Esophagus mucosa (tissue), 1 donor: ENCODE measurements around the gene MORN5. TPM values are rescaled to one million over a fixed set of nuclear protein-coding genes. Genes with fewer than 3 reads are reported as not detected.
A peak's percentile ranks its signal among the peaks of the same experiment; 100 is the strongest.

ENCODE experiments used
- ATAC-seq: fragments of 200-7000 bp; cut with Tn5 transposase; one replicate; pipeline ENCODE4 v1.9.1; 2020
- total RNA-seq: library from RNA; stranded (reverse); gene quantifications from one replicate; pipeline ENCODE4 v1.2.4, GENCODE V29; 2023
- donor health status: DM: yes; HTN: yes; CAD: no.

MORN5 gene
- total RNA-seq, 1 donor from 2014 or later: not detected

DNA sequence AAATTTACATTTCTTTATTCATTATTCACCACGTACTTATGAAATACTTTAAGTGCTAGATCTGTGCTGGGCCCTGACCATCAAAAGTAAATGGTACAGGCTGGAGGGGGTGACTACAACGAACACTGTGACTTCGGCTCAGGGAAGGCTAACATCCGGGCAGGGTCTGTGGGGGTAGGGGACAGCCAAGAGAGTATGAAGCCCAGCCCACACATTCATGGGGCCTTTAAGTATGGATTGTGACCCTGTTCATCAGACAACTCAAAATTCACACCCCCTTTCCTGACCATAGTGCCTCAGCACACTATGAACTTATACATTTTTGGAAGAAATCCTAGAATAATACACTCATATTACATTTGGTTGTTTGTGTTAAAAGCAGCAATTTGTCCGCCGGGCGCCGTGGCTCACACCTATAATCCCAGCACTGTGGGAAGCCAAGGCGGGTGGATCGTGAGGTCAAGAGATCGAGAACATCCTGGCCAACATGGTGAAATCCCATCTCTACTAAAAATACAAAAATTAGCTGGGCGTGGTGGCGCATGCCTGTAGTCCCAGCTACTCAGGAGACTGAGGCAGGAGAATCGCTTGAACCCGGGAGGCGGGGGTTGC, 33.3 kb downstream of the MORN5 start:
- ATAC-seq: no peak

- no peak for ATAC-seq
These were observed 33.9 kb downstream of the MORN5 start for GRCh38 chr9:122193651-122194050.

DNA sequence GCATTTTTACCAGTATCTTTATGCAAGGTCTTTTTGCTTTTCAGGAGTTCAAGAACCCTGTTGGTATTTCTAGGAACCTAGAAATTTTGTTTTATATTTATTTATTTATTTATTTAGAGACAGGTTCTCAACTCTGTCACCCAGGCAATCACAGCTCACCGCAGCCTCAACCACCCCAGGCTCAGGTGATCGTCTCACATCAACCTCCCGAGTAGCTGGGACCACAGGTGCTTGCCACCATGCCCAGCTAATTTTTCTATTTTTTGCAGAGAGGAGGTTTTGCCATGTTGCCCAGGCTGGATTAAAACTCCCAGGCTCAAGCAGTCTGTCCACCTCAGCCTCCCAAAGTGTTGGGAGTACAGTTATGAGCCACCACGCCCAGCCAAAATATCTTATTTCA, 36.2 kb downstream of the MORN5 start:
- ATAC-seq: no peak

- ATAC-seq: no peak
These were observed 37.7 kb downstream of the MORN5 start for GRCh38 chr9:122197426-122197825.

- no peak for ATAC-seq
These were observed 38.2 kb downstream of the MORN5 start for GRCh38 chr9:122197882-122198281.

GRCh38 chr9:122200960-122201595, 41.4 kb downstream of the MORN5 start:
- no peak for ATAC-seq

DNA sequence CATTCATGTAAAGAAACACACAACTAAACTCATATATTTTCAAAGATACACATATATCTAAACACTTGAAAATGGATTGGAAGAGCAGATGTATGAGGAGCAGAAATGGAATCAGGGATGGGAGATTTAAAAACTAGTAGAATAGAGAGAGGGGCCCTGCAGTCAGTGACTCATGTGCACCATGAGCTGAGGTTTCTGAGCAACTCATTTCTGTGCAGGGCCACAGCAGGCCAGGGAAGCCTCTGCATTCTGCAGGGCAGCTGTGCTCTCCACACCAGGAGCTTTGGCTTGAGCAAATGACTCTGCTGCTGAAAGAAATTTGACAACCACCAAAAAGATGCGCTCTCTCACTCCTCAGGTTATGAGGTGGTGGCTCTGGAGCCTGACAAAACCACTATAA, 41.9 kb downstream of the MORN5 start:
- no peak for ATAC-seq

DNA sequence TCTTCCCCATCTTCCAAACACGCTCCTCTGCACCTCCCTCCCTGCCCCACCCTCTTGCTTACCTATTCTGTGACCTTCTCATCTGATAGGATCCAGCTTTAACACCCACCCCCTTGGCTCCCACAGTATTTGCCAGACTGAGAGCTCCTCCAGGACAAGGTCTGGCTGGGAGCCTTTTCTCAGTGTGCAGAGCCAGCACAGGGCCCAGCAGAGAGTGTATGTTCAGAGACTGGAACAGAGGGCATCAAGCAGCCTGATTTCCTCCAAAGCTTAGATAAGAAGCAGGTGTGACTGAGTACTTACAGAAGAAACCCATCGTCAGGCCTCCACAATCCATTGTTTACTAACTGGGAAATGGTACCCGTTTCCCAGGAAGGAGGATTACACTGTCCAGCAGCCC, 42.4 kb downstream of the MORN5 start:
- no peak for ATAC-seq

GRCh38 chr9:122204055-122204454, 44.3 kb downstream of the MORN5 start:
- no peak for ATAC-seq

DNA sequence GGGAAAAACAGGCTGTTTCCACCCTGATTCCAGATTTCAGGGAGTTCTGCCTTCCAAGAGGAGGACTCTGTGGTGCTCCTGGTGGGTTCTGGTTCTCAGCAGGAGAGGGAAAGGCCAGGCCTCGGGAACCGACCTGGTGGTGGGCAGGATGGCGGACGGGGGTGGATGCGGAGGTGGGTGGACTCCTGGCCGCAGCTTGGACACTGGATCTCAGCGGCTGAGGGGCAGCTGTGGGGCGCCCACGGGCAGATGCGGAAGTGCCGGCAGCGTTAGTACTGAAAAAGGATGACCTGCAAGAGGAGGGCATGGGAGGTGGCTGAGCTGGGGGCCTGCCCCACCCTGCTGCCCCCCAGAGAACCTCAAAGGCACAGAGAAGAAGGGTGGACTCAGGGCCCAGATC, 44.8 kb downstream of the MORN5 start:
- ATAC-seq: no peak

GRCh38 chr9:122205176-122205575, 45.5 kb downstream of the MORN5 start:
- ATAC-seq: no peak

- ATAC-seq: no peak
These were observed 46.7 kb downstream of the MORN5 start for GRCh38 chr9:122206118-122207046.

- ATAC-seq: no peak
These were observed 47.4 kb downstream of the MORN5 start for GRCh38 chr9:122207096-122207495.

DNA sequence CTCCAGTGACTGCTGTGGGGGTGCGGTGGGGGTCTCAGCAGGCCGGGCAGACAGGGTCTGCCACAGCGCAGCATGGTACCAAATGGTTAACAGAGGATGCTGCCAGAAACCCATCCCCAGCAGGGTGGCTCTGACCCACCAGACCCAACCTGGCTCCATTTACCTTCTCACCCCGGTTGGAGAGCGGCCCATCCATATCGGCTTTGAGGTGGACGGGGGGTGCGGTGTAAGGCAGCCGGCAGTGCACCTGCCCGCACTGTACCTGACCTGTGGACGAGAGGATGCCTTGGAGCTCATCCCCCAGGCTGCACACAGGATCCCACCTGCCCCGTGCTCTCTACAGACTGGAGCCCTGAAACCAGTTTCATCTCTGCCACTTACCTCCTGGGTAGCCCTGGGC, 49.7 kb downstream of the MORN5 start:
- no peak for ATAC-seq

DNA sequence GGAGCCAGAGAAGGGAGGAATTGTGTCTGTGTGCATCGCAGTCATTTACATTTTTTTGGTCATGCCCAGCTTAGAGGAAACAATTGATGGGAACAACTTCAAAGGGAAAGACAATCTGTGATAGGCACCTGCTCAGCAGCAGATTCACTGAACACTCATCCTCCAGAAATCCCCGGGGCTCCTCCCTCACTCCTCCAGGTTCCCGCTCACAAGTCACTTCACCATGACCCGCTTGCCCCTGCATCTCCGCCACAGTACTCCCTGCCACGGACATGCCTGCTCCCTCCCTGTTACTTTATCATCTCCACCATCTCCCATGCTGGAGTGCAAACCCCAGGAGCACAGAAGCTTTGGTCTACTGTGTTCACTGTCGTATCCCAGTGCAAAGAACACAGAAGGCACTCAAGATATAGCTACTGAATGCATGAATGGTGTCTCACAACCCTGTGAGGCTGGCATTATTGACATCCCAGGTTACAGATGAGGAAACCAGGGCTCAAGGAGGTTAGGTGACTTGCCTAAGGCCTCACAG, 52.8 kb downstream of the MORN5 start:
- ATAC-seq: no peak

- ATAC-seq: no peak
These were observed 53.4 kb downstream of the MORN5 start for GRCh38 chr9:122213102-122213588.

DNA sequence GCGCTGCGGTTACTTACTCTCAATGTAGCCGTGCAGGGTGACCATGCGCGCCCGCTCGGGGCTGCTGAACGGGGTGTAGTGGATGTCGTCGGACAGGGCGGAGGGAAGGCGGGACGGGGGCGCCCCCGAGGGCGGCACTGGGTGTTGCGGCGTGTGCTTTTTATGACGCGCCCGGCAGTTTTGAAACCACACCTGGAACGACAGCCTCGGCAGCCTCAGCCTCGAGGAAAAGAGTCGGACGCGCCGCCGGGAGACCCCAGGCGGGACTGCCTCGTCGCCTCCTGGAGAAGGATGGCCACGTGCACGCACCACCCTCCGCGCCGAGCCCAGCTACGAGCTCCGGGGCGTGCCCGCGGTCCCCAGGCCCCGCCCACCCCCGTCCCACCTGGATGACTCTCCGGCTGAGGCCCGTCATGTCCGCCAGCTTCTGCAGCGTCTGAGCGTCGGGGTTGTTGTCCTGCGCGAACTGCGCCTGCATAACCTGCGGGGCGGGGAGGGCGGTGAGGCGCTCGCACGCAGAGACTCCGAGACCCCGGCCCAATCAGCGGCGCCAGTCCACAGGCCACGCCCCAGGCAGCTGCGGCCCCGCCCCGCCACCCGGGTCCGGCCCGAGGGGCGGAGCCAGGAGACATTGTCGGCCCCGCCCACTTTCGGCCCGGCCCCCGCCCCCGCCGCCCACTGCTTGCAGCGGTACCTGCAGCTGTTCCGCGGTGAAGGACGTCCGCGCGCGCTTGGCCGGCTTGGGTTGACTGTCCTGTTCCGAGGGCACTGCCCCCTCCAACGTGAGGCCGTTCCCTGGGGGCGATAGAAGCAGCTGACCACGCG, 54.1 kb downstream of the MORN5 start:
- ATAC-seq: peak; percentile 88

DNA sequence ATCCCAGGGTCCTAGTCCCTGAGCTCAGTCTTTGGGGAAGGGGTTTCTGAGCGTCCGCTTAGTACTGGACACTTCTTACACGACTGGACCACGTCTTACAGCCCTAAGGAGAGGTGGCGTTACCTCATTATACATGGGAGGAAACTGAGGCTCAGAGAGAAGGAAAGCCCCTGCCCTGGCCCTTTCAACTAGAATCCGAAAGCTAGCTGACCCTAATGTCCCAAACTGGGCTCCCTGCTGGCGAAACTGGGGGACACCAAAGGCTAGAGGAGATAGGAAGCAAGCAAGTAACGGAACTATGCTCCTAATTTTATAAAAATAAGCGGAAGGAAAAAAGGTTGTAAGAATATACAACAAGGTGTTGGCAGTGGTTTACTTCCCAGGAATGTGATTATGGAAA, 54.8 kb downstream of the MORN5 start:
- no peak for ATAC-seq

DNA sequence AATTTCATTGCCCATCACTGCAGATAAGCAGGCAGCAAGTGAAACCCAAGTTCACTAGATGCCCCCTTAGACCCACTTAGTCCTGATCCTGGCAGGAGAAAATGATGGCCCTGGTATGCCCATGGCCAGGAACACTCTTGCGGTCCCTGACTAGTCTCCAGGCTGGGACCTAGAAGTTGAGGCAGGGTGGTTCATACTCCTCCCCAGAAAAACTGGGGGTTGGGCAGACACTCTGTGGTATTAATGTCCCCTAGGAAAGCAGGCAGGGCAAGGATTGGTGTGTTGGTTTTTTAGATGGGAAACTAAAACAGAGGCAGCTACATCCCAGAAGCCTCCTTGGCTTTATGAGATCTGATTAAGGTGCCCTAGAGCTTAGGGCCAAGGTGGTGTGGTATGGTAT, 56.0 kb downstream of the MORN5 start:
- ATAC-seq: no peak

- ATAC-seq: no peak
These were observed 56.6 kb downstream of the MORN5 start for GRCh38 chr9:122216138-122216797.

- no peak for ATAC-seq
These were observed 57.2 kb downstream of the MORN5 start for GRCh38 chr9:122216798-122217418.
